Measurements from ENCODE around the gene KRTAP5-2.

- TF ChIP-seq POLR2AphosphoS5 (IDR thresholded peaks at IDR 0.05; ENCODE audit: borderline replicate concordance, low read depth, low read length) (no peak), EZH2 (IDR thresholded peaks at IDR 0.05) (no peak), FOXP2 (optimal IDR thresholded peaks at IDR 0.05; ENCODE audit: control extremely low read depth, extremely low read length, insufficient read depth) (no peak)
These were observed 47.3 kb upstream of the KRTAP5-2 start for GRCh38 chr11:1645357-1645821.
